Lung (tissue), 12 donors: ENCODE data around the gene RPL36. TPM values are rescaled to one million over a fixed set of nuclear protein-coding genes. Genes with fewer than 3 reads are reported as not detected.

Experiments
- ATAC-seq: fragments of 200-7000 bp; cut with Tn5 transposase; one replicate; pipeline ENCODE4 v1.9.1; 2020; ENCODE audit warnings: moderate number of reproducible peaks; ENCODE audit not compliant: insufficient read depth, low FRiP score
- DNase-seq, 3 donors: peaks; one replicate each; pipeline ENCODE4 v3.0.0-alpha.2; 2013 to 2017
- H3K27ac ChIP-seq, 2 donors: one replicate each; pipeline ENCODE4 v1.5.1; 2013; ENCODE audit warnings: mild to moderate bottlenecking in 2 of 2, moderate library complexity in 2 of 2, control low read depth in 1 of 2, inconsistent platforms in 1 of 2, low read depth in 1 of 2, low read length in 1 of 2
- H3K27me3 ChIP-seq, 3 donors: one replicate each; pipeline ENCODE4 v1.5.1; 2013; ENCODE audit warnings: low read length in 2 of 3; ENCODE audit not compliant: control insufficient read depth in 3 of 3, insufficient read depth in 3 of 3
- H3K36me3 ChIP-seq, 4 donors: one replicate each; pipeline ENCODE4 v1.5.1; 2013; ENCODE audit warnings: low read length in 4 of 4, mild to moderate bottlenecking in 1 of 4, moderate library complexity in 1 of 4; ENCODE audit not compliant: control insufficient read depth in 4 of 4, insufficient read depth in 4 of 4
- H3K4me1 ChIP-seq, 5 donors: one replicate each; pipeline ENCODE4 v1.5.1; 2013; ENCODE audit warnings: low read length in 5 of 5, mild to moderate bottlenecking in 2 of 5, moderate library complexity in 1 of 5; ENCODE audit not compliant: control insufficient read depth in 5 of 5, insufficient read depth in 5 of 5
- H3K4me3 ChIP-seq: one replicate; pipeline ENCODE4 v1.5.1; 2013; ENCODE audit warnings: mild to moderate bottlenecking, control low read depth, moderate library complexity
- H3K9ac ChIP-seq, 2 donors: one replicate each; pipeline ENCODE4 v1.5.1; 2013; ENCODE audit warnings: low read length in 2 of 2, control low read depth in 1 of 2; ENCODE audit not compliant: insufficient read depth in 1 of 2
- H3K9me3 ChIP-seq, 4 donors: one replicate each; pipeline ENCODE4 v1.5.1; 2013; ENCODE audit warnings: low read length in 3 of 4, mild to moderate bottlenecking in 1 of 4, moderate library complexity in 1 of 4; ENCODE audit not compliant: control insufficient read depth in 4 of 4, insufficient read depth in 3 of 4
- WGBS, 2 donors: extraction: QIAGEN DNeasy Blood & Tissue Kit; methylation state at CpG; one replicate each; pipeline ENCODE4 v1.1.7; 2013; 5-methylcytosine and 5-hydroxymethylcytosine counted together
- polyA plus RNA-seq, 2 donors: library from polyadenylated mRNA; stranded (reverse); fragments of 200-250 nt; gene quantifications; one replicate each; pipeline ENCODE4 v1.2.1, GENCODE V29; 2013
- total RNA-seq, 2 donors: library from RNA; depleted of rRNA in 1 of 2; stranded (reverse); fragments of >200 nt in 1 of 2; gene quantifications; one replicate each; pipeline ENCODE4 v1.2.1, GENCODE V29; 2014 to 2021
- TF ChIP-seq, protein P1 (sequence below): IDR thresholded peaks from 2 replicates; pipeline ENCODE4 v1.5.1; 2012; ENCODE audit warnings: mild to moderate bottlenecking; ENCODE audit errors: control extremely low read depth, extremely low read depth
- donor health status: control.
- donor health status: control.
- donor health status: Bipolar disorder and iron deficiency.
- donor health status: healthy.
- donor health status: DM: yes; HTN: yes; CAD: no.

Gene RPL36
- total and polyA plus RNA-seq, 4 donors: 309 to 1,934 (median 702) TPM

DNA sequence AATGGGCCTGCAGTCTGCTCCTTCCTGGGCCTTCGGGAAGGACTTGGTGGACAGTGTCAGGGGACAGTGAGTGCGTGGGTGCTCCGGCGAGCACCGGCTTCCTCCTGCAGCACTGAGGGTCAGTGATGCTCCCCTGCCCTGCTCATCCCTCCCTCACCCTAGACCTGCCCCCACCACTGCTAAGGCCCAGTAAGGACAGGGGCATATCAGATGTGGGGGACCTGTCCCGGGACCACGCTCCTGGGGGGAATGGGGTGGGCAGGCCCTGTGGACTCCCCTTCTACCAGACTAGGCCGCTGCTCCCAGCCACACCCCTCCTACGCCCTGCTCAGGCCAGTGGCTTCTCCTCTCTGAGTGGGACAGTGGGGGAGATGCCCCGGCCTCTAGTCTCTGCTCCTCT, 13.0 kb upstream of the RPL36 start:
- H3K9me3 ChIP-seq: no peaks in the 10 kb centered on the region
- TF ChIP-seq, protein P1, sequence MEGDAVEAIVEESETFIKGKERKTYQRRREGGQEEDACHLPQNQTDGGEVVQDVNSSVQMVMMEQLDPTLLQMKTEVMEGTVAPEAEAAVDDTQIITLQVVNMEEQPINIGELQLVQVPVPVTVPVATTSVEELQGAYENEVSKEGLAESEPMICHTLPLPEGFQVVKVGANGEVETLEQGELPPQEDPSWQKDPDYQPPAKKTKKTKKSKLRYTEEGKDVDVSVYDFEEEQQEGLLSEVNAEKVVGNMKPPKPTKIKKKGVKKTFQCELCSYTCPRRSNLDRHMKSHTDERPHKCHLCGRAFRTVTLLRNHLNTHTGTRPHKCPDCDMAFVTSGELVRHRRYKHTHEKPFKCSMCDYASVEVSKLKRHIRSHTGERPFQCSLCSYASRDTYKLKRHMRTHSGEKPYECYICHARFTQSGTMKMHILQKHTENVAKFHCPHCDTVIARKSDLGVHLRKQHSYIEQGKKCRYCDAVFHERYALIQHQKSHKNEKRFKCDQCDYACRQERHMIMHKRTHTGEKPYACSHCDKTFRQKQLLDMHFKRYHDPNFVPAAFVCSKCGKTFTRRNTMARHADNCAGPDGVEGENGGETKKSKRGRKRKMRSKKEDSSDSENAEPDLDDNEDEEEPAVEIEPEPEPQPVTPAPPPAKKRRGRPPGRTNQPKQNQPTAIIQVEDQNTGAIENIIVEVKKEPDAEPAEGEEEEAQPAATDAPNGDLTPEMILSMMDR: no peak
- ATAC-seq: no peak
- H3K27ac ChIP-seq: no peak overlapping the region
- peaks cover 0 to 7% (median 0%) of the 10 kb centered on the region in 4 donors for H3K36me3 ChIP-seq
- no peaks in the 10 kb centered on the region for H3K27me3 ChIP-seq
- DNase-seq: no peak
- no peak overlapping the region for H3K4me3 ChIP-seq
- H3K9ac ChIP-seq: no peak overlapping the region
- peaks cover 0 to 11% (median 6%) of the 10 kb centered on the region in 5 donors for H3K4me1 ChIP-seq
- WGBS, 2 donors: 90 to 95% methylated on average over 10 of the region's 10 CpGs

DNA sequence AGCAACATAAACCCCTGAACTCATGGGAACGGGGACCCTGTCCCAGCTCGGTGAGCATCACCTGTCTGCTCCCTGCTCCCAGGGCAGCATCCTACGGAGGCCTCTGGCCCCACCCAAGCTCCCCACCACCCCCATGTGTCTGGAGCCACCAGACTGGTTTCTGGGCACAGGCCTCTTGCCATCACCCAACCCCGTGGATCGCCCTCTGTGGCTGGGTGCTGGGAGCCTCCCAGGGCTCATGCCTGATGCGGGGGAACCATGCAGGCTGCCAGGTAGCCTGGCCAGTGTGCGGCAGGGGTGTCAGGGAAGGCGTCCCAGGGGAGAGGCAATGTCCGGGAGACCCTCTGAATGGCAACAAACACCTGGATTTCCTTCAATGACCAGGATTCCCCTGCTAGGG, 12.5 kb upstream of the RPL36 start:
- no peak for ATAC-seq
- Histone ChIP-seq H3K27ac (no peak overlapping the region), H3K4me1 (peaks cover 0 to 11% (median 6%) of the 10 kb centered on the region in 5 donors), H3K9ac (no peak overlapping the region), H3K9me3 (no peaks in the 10 kb centered on the region), H3K27me3 (no peaks in the 10 kb centered on the region), H3K36me3 (peaks cover 0 to 7% (median 0%) of the 10 kb centered on the region in 4 donors), H3K4me3 (no peak overlapping the region)
- 92 to 93% methylated on average over 9 of the region's 9 CpGs for WGBS, 2 donors
- DNase-seq: no peak
- TF ChIP-seq, protein P1: no peak

DNA sequence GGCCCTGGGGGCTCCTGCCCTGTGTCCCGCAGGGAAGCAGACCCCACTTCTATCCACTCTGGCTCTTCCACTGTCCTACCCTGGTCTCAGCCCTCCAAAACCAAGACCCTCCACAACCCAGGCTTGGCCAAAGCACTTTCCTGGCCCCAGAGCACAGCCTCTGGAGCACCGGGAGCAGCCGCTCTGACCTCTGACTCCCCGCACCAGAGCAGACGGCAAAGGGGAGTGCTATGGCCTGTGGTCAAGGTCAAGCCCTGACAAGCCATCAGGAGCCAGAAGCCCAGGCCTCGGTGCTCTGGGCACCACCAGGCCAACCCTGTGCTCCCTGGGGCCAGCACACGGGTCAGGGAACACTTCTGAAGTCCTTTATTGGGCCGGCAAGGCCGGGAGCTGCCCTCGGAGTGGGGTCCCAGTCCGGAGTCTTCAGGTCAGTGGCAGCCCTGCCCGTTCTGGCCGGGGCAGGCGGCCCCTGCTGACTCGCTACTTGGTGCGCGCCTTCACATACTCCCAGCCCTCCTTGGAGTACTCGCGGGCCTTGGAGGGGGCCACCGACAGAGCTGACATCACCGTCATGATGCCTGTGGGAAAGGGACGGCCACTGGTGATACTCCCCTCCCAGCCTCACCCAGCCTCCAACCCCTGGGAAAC, 11.9 kb upstream of the RPL36 start:
- Histone ChIP-seq H3K9ac (no peak overlapping the region), H3K27ac (no peak overlapping the region), H3K9me3 (no peaks in the 10 kb centered on the region), H3K4me1 (peaks cover 0 to 11% (median 6%) of the 10 kb centered on the region in 5 donors), H3K4me3 (no peak overlapping the region), H3K27me3 (no peaks in the 10 kb centered on the region), H3K36me3 (peaks cover 0 to 7% (median 0%) of the 10 kb centered on the region in 4 donors)
- DNase-seq (no peak), ATAC-seq (no peak)
- TF ChIP-seq, protein P1: no peak
- WGBS, 2 donors: 94% methylated on average over 22 of the region's 22 CpGs
